WTC11 (cell line): Measurements from ENCODE around the gene SLC25A22.
A peak's percentile ranks its signal among the peaks of the same experiment; 100 is the strongest.

ENCODE experiments used
- MYBL2 ChIP-seq: sonication (generic); formaldehyde crosslinking; IDR thresholded peaks from 2 replicates; pipeline ENCODE4 v1.8.1; 2023; ENCODE audit warnings: mild to moderate bottlenecking, moderate library complexity, missing genetic modification reagents
- SP1 ChIP-seq: sonication (generic); formaldehyde crosslinking; conservative IDR thresholded peaks from 2 replicates; pipeline ENCODE4 v1.8.1; 2022; ENCODE audit warnings: missing genetic modification reagents
- TCF7 ChIP-seq: sonication (generic); formaldehyde crosslinking; IDR thresholded peaks from 2 replicates; pipeline ENCODE4 v1.8.0; 2022; ENCODE audit warnings: mild to moderate bottlenecking, low read depth, missing genetic modification reagents, moderate library complexity
- TF ChIP-seq, protein P1 (sequence below): fragments of 200-600 bp; IDR thresholded peaks from 2 replicates; pipeline ENCODE4 v1.8.0; 2022; ENCODE audit warnings: antibody characterized with exemption
- TF ChIP-seq, protein P2 (sequence below): sonication (generic); formaldehyde crosslinking; IDR thresholded peaks from 2 replicates; pipeline ENCODE4 v1.8.0; 2022; ENCODE audit warnings: mild to moderate bottlenecking, missing genetic modification reagents
- TF ChIP-seq, protein P3 (sequence below): sonication (generic); formaldehyde crosslinking; IDR thresholded peaks from 2 replicates; pipeline ENCODE4 v1.8.1; 2022; ENCODE audit warnings: low read depth, mild to moderate bottlenecking, moderate library complexity, missing genetic modification reagents, borderline replicate concordance

DNA sequence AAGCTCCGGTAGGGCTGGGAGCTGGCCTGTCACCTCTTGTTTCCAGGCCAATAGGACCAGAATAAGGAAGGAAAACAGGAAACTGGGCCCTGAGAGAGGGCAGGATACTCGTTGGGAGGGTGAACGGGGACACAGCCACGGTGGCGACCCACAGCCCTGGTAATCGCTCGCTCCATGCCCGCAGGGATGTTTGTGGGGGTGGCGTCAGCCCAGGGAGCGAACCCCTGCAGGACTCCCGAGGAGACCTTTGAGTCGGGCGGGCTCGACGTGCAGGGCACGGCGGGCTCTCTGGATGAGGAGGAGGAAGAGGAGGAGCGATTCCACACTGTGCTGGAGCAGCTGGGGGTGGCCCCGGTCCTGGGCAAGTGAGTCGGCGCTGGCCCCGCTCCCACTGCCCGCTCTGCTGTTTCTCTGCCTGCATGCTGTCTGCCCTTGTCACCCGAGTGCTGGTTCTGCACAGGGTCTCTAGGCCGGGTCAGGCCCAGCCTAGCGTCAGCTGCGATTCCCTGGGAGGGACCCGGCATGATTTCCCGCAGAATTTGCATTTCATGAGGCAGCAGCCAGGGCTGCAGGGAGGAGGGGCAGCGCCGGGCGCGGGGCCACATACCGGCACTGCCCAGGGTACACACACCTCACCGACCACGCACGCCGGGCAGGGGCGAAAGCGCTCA is 31.2 kb upstream of the SLC25A22 start:
- TF ChIP-seq, protein P1, sequence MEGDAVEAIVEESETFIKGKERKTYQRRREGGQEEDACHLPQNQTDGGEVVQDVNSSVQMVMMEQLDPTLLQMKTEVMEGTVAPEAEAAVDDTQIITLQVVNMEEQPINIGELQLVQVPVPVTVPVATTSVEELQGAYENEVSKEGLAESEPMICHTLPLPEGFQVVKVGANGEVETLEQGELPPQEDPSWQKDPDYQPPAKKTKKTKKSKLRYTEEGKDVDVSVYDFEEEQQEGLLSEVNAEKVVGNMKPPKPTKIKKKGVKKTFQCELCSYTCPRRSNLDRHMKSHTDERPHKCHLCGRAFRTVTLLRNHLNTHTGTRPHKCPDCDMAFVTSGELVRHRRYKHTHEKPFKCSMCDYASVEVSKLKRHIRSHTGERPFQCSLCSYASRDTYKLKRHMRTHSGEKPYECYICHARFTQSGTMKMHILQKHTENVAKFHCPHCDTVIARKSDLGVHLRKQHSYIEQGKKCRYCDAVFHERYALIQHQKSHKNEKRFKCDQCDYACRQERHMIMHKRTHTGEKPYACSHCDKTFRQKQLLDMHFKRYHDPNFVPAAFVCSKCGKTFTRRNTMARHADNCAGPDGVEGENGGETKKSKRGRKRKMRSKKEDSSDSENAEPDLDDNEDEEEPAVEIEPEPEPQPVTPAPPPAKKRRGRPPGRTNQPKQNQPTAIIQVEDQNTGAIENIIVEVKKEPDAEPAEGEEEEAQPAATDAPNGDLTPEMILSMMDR: no peak
- TF ChIP-seq TCF7: peak; percentile 9; the same call in 1 of the 2 replicates
- TF ChIP-seq, protein P2, sequence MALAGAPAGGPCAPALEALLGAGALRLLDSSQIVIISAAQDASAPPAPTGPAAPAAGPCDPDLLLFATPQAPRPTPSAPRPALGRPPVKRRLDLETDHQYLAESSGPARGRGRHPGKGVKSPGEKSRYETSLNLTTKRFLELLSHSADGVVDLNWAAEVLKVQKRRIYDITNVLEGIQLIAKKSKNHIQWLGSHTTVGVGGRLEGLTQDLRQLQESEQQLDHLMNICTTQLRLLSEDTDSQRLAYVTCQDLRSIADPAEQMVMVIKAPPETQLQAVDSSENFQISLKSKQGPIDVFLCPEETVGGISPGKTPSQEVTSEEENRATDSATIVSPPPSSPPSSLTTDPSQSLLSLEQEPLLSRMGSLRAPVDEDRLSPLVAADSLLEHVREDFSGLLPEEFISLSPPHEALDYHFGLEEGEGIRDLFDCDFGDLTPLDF (CRISPR knock-in tag): no peak
- TF ChIP-seq SP1 (CRISPR knock-in tag): 0 out of 2 replicates have a peak, but pooled peaks have one; percentile 7
- 0 out of 2 replicates have a peak, but pooled peaks have one; percentile 4 for TF ChIP-seq MYBL2
- TF ChIP-seq, protein P3, sequence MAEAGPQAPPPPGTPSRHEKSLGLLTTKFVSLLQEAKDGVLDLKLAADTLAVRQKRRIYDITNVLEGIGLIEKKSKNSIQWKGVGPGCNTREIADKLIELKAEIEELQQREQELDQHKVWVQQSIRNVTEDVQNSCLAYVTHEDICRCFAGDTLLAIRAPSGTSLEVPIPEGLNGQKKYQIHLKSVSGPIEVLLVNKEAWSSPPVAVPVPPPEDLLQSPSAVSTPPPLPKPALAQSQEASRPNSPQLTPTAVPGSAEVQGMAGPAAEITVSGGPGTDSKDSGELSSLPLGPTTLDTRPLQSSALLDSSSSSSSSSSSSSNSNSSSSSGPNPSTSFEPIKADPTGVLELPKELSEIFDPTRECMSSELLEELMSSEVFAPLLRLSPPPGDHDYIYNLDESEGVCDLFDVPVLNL (CRISPR knock-in tag): no peak
